Cortex of kidney (tissue), 1 donor: ENCODE results near the gene SLC2A5.
"Not testable (repeated sequence)": the region's sequence is repeated elsewhere in the genome, so short reads cannot be mapped to it uniquely, and the experiment has no call there.

ENCODE experiments used
- DNase-seq: peaks from one replicate; lab custom pipeline; 2025; lab: John Stamatoyannopoulos, UW

Gene SLC2A5, protein sequence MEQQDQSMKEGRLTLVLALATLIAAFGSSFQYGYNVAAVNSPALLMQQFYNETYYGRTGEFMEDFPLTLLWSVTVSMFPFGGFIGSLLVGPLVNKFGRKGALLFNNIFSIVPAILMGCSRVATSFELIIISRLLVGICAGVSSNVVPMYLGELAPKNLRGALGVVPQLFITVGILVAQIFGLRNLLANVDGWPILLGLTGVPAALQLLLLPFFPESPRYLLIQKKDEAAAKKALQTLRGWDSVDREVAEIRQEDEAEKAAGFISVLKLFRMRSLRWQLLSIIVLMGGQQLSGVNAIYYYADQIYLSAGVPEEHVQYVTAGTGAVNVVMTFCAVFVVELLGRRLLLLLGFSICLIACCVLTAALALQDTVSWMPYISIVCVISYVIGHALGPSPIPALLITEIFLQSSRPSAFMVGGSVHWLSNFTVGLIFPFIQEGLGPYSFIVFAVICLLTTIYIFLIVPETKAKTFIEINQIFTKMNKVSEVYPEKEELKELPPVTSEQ

DNA sequence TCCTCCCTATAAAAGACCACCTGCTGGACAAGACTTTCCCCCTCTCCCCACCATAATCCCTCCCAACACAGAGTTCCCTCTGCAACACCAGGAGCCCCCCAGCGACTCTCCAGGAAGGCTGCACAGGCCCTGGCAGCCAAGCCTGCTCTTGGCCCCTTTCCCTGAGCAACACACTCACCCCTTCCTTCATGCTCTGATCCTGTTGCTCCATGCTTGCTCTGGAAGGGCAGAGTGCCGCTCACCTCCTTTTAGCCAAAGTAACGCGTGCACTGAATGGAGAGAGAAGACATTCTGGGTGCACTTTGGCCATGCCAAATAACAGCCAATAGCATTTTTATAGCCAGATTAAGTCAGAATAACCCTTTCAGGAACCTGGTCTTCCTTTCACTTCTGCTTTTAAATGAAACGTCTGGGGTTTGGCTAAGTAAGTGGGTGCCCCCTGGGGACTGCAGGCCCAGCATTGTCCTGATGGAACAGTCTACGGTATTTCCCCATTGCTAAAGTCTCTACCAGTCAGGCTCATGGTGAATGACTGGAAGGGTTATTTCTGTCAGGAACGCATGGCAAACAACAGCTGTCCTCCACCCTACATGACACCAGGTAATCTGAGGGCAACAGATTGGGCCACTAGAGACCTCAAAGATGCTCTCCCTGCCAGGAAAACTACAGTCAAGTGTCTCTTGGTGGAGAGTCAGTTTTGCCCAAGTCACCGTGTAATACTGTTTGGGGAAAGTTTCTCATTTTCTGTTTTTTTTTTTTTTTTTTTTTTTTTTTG, at the start of gene SLC2A5:
TSS of gene SLC2A5 (minus strand) at position 310 of the 775 bp plus-strand sequence. CDS start at position 211, 99 bp downstream.
- no peak for DNase-seq

DNA sequence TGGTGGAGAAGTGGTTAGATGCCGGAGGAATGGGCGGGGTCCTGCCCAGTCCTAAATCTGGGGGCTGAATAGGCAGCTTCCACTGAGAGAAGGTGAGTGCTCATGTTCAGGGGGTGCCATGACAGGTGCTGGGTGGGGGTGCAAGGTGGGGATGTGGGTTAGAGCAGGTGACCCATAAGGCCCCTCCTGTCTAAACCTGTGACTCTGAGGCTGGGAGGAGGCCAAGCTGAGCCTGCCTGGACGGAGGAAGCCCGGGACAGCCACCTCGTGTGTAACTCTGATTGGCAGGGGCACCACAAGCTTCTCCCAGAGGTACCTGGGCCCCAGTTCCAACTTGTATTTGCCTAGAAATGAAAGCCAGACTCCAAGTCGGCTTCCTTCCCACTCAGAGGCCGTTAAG, 48.8 kb upstream of the SLC2A5 start:
- no peak for DNase-seq

DNA sequence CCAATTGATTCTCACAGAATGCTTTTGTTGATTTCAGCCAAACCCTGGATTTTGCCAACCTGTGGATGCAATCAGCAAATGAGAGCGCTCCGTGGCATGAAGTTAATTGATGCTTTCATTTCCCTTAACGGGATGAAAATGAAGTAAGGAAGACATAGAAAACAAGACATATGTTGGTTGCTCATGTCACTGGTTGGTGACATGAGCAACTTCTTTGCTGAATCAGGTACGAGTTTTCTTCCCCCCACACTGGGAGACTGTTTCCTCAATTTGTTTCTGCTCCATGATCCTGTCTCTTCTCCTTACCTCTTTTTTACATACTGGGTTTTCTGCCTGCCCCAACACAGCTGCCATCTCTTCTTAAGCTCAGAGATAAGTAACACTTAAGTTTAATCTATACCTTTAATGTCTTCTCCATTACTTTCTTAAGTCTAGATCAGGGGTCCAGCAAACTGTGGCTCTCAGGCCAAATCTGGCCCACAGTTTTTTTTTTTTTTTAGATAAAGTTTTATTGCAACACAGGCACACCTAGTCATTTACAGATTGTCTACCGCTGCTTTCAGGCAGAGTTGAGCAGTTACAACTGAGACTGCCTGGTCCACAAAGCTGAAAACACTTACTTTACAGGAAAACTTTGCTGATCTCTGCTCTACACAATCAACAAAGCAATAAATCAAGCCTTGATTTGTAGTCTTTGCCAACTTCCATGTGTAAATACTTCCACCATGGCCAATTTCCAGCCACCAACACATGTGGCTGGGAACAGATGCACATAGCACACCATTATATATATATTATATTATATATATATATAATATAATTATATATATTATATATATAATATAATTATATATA, 46.1 kb upstream of the SLC2A5 start:
- no peak for DNase-seq

DNA sequence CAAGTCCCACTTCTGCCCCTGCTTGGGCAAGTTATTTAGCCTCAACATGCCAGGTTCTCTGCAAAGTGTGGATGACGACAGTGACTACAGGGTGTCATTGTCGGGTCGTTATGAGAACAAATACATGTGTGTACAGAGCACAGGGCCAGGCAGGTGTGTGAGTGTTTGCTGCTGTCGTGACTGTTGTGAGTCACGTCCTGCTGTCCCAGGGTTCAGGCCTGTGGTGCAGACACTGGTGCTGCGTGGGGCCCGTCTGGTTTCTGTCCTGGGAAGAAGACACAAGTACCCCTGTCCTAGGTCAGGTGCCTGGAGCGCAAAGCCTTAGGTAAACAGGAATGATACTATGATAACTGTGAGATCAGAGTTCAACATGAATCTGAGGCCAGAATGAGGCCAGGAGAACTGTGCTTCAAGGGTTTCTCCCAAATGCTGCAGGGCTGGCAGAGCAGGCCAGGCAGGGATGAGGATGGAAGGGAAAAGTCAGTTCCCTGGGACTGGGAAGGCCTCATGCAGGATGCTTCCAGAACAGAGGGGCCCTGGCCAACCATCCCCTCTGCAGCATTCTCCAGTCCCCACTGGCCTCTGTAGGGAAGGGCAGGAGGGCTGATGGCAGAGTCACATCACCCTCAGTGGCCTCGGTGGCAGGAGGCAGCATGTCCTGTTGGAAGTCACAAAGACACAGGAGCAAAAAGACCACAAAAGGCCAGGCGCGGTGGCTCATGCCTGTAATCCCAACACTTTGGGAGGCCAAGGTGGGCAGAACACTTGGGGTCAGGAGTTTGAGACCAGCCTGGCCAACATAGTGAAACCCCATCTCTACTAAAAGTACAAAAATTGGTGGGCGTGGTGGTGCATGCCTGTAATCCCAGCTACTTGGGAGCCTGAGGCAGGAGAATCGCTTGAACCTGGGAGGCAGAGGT, 43.8 kb upstream of the SLC2A5 start:
- DNase-seq, result no peak

DNA sequence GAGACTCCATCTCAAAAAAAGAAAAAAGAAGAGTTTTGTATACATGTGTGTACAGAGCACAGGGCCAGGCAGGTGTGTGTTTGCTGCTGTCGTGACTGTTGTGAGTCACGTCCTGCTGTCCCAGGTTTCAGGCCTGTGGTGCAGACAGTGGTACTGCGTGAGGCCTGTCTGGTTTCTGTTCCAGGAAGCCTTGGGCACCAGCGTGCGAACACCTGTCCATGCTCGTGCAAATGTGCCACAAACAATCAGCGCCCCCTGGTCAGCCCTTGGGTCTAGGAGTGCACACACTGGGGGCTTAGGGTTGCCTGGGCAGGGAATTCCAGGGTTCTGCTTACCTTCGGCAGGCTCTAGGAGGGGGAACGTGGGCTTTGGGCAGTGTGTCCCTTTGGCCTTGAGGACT, 42.5 kb upstream of the SLC2A5 start:
- no peak for DNase-seq

DNA sequence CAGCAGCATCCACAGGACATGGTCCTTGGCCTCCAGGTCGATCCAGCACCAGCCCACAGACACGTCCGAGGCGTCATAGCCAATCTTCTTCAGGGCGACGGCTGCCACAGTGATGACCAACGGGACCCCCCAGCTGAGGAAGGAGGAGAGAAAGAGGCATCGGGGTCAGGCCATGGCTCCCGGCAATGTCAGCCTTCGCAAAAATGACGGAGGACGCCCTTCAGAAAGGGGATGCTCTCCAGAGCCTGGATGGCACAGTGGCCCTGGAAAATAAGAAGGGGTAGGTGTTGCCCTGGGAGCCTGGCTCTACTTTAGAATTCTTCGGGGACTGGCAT, 41.9 kb upstream of the SLC2A5 start:
- DNase-seq, result no peak

DNA sequence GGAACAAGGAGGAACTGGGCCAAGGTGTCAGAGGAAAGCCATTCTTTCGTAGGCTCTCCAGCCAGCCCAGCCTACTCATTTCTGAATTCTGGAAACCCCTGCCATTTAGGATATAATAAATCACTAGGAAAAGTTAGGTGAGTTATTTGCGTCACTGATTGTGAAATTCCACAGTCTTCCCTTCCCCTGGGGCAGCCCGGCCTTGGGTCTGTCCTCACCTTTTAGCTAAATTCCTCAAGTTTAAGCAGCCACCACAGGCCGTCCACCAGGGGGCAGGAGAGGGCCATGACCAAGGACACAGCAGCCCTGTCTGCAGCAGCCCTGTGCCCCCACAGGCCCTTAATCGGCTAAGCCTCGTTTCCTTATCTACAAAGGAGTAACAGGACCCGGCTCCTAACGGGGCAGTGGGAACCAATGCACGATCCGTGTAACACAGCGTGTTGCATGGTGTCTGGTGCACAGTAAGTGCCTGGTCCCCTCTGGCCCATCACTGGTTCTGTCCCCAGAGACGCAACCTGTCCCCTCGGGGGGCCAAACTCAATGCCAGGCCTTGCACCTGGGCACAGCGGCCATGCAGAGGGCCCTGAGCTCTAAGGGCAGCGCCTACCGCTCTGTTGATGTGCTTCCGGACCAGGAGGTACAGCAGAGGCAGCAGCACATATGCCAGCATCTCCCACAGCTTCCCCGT, 41.4 kb upstream of the SLC2A5 start:
- DNase-seq, result no peak

DNA sequence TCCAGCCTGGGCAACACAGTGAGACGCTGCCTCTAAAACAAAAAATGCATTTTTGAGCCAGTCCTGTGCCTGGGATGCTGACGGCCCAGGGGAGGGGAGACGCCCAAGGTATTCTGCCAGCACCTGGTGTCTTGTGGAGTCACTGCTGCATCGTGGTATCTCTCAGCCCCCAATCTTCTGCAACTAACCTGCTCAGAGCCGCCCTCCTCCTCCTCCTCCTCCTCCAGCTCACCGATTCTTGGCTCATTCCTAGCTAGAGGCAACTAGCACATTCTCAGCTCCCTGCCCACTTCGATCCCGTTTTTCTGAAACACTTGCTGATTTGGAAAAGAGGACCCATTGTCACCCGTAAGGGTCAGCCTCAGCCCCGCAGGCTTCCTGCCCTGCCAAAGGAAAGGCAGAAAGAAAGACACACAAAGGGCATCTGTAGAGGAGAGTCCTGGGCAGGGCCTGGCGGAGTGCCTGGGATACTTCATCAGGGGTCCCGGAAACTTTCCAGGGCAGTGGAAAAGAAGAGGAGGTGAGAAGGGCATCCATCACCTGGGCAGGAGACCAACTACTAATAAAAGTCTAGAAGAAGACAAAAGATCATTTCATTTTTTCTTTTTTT, 38.7 kb upstream of the SLC2A5 start:
- no peak for DNase-seq

DNA sequence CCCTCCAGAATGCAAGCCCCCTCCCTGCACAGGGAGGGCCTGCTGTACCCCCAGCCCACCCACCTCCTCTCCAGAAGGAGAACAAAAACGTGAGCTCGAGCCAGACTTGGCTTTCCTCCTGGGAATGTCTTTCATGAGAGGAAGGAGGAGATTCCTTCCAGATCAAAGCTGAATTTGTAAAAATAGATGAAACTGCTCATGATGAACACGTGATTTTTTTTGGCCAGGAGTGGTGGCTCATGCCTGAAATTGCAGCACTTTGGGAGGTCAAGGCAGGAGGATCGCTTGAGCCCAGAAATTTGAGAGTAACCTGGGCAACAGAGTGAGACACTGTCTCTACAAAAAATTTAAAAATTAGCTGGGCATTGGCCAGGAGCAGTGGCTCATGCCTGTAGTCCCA, 37.7 kb upstream of the SLC2A5 start:
- DNase-seq, result no peak

DNA sequence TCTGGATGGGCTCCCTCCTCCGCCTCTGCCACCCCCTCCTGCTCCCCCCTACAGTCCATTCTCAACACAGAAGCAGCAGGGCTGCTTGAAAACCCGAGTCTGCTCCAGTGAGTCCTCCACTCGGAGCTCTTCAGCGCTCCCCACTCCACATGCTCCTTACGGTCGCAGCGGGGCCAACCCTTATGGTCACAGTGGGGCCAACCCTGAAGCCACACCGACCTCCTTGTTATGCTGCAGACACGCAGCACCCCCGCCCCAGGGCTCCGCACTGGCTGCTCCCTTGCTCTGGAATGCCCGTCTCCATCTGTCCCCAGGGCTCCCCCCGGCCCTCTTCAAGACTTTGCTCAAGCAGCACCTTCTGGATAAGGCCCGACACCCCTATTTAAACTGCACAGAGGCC, 36.9 kb upstream of the SLC2A5 start:
- no peak for DNase-seq

DNA sequence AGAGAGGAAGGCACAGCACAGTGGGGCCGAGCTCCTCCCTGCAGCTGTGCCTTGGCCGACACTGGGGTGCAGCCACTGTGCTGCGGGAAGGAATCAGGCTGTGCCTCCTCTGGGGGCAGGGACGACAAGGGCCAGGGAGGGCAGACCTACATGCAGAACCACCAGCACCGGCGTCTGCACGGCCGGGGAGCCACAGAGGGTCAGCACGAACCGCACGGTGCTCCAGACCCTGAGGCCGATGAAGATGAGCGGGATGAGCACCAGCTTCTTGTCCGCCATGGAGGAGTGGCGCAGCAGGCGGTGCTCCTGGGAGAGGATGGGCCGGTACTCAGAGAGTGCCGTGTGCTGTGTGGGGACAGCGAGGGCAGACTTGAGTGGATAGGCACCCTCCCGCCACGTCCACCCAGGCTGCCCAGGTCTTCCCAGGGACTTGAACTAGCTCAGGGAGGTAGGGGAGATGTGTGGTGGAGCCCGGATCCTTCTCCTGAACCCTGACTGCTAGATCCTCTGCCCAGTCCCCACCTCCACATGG, 36.0 kb upstream of the SLC2A5 start:
- no peak for DNase-seq

DNA sequence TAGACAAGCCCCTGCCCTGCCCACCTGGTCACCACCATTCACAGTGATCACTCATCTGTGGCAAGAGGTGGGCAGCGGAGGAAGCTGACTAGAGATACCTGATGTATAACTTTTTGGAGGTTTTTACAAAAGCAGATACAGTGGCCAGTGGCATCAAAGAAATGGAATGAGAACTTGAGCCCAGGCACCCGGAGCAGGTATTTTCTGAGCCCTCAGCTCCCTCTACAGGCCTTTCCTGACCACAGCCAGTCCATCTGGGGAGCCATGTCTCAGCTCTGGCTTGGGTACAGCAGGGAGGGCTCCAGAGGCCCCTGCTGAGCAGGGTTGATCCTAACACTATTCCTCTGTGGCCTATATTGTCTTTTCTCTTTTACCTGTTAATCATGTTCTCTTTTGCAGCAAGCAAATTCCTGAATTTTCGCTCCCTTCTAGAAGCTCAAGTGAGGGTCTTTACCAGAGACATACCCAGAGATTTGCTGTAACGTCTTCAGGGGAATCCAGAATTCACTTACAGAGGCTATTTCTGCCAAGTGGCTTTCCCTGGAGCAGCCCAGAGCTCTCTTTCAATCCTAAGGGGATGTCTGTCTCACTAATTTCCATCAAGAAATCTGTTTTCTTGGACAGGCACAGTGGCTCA, 32.2 kb upstream of the SLC2A5 start:
- no peak for DNase-seq

DNA sequence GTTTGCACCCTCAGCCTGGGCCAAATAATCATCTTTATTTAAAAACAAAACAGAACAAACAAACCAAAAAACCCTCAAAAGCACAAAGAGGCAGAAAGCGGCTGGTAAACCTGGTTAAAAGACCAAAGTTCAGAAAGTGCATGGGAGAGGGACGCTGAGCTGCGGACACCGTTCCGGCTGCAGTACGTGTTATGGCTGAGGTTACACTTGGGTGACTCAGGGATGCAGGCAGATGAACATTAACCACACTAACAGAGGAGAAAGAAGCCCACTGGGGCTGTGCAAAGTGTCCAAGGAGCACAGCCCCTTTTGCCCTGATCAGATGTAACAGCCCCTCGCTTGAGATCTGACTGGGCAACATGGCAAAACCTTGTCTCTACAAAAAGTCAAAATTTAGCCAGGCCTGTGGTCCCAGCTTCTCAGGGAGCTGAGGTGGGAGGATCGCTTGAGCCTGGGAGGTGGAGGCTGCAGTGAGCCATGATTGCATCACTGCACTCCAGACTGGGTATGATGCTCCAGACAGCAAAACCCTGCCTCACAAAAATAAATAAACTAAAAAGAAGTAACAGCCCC, 31.1 kb upstream of the SLC2A5 start:
- DNase-seq, result no peak

DNA sequence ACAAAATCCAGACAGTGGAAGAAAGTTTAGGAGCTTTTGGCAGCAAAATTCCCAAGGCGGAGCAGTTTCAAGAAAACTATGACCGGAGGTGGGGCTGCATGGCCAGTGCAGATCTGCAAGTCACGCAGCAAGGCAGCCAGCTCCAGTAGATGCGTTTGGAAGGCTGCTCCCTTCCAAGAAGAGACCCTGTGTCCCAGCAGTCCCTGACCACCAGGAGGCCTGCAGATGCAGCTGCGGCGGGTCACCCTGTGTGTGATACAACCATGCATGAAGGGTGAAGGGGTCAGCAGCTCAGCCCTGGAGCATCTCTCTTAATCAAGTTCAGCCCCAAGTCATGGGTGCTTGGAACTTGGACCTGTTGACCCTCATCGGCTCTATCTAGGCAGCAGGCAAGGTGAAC, 30.1 kb upstream of the SLC2A5 start:
- DNase-seq, result no peak

DNA sequence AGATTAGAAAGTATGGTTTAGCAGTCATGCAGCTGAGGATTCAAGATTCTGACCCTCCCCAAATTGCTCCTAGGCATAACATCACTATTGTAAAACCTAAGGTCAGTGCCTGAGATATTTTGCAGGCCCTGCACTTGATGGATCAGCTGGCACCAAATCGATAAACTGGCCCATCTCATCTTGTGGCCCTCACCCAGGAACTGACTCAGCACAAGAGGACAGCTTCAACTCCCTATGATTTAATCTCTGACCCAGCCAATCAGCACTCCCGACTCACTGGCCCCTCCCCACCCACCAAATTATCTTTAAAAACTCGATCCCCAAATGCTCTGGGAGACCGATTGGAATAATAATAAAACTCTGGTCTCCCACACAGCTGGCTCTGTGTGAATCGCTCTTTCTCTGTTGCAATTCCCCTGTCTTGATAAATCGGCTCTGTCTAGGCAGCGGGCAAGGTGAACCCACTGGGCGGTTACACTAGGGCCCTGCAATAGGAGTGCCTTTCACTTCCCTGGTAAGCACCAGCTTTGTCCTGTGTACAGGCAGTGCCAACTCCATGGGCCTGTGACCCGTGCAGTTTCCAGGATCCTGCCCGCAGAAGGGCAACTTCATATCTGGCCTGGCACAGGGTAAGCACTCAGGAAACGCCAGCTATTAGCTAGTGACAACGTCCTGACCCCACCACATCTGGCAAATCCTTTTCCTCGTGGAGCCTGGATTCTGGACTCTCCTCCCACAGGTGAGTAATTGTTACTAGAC, 28.7 kb upstream of the SLC2A5 start:
- DNase-seq, result no peak

DNA sequence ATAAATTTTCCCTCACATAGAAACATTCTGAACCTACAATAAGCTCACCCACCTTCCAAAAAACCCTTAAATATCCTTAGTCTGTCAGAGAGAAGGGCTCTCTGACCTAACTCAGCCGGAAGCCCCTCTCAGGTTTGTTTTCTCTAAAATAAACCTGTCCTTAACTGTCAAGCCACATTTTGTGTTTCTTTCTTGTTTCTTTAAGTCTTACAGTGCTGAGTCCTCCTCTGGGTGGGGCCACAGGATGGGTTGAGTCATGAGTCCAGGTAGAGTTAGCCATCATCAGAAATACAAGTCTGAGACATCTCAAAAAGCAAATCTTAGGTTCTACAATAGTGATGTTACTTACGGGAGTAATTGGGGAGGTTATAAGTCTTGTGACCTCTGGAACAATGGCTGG, 26.4 kb upstream of the SLC2A5 start:
- DNase-seq, result no peak

DNA sequence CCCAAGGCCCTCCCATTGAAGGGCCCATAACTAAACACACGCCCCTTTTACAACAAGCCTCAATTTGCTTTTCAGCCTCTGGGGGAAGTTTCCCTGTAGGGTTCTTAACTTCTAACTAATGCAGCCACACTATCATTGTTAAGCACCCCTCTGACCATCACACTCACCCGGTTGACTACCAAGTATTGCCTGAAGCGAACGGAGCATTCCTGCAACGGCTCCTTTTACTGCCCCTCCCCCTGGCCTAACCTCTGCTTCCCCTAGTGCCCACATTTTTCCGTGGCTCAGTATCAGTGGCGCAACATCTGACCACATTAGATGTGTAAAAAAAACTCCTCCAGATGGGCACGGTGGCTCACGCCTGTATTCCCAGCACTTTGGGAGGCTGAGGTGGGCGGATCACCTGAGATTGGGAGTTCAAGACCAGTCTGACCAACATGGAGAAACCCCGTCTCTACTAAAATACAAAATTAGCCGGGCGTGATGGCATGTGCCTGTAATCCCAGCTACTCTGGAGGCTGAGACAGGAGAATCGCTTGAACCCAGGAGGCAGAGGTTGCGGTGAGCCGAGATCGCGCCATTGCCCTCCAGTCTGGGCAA, 24.7 kb upstream of the SLC2A5 start:
- not testable (repeated sequence) for DNase-seq

DNA sequence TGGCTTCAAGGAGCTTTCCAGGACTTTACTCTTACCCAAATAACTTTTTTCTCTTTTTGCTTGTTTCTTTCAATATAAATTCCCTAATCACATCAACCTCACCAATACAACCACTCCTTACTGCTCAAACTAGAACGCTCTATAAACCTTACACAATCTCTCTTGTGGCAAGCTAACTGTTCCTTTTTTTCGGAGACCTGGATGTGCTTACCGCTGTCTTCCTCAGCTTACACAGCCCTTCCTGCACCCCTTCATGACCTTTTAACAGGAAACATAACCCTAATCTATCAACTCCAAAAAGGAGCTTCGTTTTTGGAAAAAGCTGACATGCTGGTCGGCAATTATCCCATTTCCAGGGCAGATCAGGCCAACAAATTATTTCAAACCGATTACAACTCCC, 24.1 kb upstream of the SLC2A5 start:
- DNase-seq, result no peak
